CD4-positive, alpha-beta T cell treated with Interleukin-17A for 4 hours (primary cell): Measurements from ENCODE around the gene CYP1A1.
"Not testable (repeated sequence)": the region's sequence is repeated elsewhere in the genome, so short reads cannot be mapped to it uniquely, and the experiment has no call there.

Experiments used
- DNase-seq: peaks from one replicate; pipeline ENCODE4 v3.0.0-alpha.2; 2020; ENCODE audit warnings: mixed read lengths

CYP1A1 gene, protein sequence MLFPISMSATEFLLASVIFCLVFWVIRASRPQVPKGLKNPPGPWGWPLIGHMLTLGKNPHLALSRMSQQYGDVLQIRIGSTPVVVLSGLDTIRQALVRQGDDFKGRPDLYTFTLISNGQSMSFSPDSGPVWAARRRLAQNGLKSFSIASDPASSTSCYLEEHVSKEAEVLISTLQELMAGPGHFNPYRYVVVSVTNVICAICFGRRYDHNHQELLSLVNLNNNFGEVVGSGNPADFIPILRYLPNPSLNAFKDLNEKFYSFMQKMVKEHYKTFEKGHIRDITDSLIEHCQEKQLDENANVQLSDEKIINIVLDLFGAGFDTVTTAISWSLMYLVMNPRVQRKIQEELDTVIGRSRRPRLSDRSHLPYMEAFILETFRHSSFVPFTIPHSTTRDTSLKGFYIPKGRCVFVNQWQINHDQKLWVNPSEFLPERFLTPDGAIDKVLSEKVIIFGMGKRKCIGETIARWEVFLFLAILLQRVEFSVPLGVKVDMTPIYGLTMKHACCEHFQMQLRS

DNA sequence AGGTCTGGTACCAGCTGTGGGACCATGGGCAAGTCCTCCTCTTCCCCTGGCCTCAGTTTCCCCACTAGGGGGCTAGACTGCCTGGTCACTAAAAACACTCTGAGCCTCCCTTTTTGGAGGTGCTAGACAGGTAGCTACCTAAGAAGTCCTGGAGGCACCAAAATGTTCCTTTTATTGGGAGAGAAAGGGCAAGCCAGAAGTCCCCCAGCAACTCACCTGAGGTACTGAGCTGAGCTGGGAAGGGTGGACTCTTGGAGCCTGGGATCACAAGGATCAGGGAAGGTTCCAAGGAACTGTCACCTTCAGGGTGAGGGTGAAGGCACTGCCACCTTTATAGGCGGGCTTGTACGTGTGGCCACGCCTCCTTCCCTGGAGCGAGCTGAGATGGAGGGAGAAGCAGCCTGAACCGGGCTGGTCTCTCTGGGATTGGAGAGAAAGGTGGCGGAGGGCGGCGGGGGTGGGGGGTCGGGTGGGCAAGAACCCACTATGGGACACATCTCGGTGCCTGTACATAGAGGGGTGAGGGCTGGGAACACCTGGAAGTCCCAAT, at the start of gene CYP1A1:
Gene CYP1A1, minus strand, starts transcription at position 304 of the 550 bp plus-strand sequence. CDS start 2,431 bp downstream, outside the sequence.
- peak; percentile 61 for DNase-seq

DNA sequence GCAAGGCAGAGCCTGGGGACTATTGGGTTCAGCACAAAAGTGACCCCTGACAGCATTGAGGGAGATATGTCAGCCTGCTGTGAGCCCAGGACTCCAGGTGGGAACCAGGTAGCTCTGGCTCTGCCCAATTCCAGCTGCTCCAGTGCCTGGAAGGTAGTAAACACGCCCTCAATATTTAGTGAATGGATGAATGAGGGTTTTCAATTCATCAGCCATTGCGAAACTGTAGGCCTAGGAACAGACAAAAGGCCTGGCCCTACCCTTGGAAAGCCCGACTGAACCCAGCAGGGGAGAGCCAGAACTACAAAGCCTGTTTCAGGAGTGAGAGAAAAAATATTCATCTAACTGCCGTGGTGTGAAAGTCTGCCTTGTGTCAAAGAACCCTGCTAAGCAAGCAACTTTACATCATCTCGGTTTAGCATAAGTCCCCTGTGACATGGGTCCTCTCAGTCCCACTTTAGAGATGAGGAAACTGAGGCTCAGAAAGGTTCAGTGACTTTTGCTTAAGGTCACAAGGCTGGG, 48.5 kb upstream of the CYP1A1 start:
- no peak for DNase-seq

DNA sequence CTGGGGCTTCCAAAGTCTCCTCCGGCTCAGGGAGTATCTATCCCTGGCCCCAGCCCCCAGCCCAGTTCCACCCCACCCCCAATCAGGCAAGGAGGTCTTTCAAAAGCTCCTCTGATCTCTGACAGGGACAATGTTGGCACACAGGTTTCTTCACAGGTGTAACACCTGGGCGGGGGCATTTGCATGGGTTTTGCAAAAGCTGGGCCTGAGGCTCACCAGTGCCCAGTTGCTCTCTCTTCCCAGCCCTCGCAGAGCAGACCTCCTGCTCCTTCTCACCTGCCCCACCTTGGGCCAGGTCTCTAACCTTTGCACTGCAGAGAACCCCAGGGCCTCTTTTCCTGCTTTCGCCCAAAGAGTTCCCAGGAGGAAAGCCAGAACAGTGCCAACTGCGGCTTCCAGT, 48.0 kb upstream of the CYP1A1 start:
- no peak for DNase-seq

DNA sequence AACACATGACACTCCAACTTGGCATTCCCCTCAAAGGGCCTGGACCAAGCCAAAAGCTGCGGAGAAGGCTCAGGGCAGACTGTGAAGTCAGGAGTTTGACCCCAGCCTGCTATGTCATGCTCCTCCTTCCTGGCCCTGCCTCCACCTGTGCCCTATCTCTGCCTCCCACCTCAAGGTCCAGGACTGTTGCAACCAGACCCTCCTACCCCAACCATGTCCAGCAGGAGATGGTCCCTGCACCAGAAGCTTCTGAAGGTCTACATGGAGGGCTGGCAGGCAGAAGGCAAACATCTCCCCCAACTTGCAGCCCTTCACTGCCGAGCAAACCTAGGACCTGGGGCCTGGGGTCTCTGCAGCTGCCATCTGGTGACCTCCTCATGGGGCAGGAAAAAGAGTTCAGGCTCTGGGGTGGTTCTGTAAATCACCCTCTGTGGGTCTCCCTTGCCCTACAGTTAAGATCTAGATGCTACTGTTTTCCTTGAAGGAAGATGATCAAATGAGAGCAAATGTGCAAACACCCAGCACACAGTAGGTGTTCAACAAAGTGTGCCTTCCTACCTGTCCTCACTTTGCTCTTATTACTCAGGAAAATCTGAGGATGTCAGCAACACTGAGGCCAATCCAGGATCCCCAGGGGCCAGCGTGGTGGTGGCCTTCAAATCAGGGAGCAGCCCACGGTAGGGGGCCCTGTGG, 45.0 kb upstream of the CYP1A1 start:
- no peak for DNase-seq

DNA sequence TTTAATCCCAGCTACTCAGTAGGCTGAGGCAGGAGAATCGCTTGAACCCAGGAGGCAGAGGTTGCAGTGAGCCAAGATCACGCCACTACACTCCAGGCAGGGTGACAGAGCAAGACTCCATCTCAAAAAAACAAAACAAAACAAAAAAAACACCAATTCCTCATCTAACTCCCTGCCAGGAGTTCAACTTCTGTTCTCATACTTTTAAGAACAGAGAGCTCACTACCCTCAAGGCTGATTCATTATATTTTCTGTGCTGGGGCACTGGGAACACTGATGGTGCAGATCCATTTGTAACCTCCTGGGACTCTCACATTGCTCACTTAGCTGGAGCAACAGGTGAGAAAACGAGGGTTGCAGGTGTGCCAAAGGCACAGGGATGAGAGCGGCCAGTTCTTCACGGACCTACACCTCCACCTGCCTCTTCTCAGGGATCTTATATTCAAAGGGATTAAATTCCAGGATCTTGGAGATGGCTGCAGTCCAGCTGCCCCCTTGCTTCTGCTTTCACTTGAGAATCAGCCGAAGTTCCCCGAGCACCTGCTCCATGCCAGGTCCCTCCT, 44.2 kb upstream of the CYP1A1 start:
- DNase-seq: no peak

DNA sequence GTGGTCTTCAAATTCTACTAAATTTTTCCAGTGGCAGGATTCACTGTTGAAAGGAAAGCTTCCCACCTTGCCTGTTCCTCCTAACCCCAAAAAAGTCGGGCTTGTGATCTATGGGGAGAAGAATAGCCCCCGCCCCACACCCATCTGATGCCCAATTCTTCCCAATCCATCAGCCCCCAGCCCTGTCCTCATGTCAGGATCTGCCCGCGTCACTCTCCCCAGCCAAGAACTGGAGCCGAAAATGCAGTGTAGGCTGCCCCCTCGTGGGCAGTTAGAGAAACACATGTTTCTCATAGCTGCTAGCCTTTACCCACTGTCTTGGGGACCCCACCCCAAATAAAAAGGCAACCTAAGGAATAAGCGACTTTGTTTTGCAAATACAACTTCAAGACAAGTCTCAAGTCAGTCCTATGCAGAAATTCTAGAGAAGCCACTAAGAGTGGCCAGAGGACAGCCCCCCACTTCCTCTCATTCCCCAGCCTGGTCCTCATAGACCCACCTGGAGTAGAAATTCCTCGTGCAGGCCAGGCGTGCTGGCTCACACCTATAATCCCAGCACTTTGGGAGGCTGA, 43.5 kb upstream of the CYP1A1 start:
- DNase-seq: peak; percentile 77

DNA sequence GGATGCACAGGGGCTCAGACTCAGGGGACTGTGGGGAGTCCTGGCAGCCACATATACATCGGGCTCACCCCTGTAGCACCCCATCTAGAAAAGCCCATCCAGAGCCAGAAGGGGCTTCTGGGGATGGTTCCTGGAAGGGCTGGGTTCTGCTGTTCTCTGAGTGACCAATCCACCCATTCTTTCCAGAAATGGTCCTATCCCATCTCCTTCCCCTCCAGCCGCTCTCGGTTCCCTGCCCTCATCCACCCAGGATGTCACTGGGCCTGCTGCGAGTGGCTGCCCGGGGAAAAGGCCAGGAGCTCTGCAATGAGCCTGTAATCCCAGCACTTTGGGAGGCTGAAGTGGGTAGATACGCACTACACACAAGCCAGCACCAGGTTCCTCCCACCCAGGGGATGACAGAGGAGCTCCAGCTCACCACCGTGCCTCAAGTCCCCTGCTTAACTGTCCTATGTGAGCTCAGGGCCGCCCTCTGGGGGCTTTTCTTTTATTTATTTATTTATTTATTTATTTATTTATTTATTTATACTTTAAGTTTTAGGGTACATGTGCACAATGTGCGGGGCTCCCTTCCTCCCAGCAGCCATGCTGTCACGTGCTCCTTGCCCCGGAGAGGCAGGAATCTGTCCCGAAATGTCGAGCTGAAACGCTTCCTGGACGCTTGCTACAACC, 42.9 kb upstream of the CYP1A1 start:
- no peak for DNase-seq

DNA sequence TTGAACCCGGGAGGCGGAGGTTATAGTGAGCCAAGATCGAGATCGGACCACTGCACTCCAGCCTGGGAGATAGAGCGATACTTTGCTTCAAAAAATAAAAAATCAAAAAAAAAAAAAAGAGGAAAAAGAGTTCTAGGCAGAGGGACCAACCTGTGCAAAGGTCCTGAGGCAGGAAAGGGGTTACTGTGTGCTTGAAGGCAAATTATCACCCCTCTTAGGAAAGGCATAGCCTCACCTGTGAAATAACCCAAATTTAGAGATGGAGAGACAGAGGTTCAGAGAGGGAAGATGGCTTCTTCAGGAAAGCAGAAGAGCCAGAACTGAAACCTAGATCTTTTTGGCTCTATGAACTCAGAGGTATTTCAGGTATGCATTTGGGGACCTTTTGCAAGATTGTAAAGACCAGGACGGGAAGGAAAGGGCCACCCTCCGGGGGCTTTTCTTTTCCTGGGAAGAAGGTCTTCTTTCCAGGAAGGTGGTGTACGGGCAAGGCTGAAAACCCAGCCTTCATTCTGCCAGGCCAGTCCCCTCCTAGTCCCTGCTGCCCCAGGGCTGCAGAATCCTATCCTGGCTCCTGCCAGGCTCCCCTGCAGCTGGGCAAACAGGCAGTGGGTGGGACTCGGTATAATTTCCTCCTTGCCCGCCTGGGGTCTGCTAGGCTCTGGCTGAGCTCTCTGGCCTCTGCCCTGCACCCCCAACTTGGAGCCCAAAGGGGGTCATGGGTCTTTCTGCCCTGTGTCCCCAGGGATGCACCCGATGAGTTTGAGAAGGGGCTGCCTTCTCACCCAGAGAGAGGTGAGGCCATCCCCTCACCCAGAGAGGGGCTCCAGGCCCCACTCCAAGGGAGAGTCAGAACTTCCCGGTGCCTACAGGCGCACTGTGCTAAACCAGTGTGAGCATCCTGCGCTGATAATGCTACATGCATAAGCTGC, 42.1 kb upstream of the CYP1A1 start:
- no peak for DNase-seq

DNA sequence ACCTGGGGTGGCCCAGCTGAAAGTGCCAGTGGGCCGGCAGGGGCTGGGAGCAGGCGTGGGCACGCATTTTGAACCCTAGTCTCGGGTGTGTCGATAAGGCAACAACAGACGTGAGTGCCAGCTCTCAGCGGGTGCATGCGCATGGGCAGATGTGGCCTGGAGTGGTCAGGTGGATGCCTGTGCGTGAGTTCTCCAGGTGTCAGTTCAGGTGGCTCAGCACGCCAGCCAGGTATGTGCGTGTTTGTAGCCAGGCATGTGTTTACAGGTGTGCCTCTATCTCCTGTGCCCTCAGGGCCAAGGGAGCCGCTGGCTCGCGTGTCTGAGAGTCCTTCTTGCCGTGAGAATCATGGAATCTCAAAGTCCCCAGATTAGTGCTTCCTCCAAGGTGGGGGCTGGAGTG, 38.1 kb upstream of the CYP1A1 start:
- no peak for DNase-seq

DNA sequence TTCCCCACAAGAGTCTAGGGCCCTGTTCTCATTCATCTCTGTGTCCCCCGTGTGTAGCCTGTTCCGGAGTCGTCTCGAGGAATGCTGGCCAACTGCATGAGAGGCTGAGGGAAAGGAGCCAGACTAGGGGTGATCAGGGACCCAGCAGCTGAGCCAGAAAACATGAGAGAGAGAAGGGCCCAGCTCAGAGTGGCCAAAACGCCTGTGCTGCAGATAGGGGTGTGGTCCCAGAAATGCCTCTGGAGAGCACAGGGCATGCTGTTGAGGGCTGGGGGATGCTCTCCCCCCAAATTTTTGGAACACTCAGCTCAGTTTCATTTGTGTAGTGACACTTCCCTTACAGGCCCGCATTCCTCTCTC, 37.4 kb upstream of the CYP1A1 start:
- no peak for DNase-seq

DNA sequence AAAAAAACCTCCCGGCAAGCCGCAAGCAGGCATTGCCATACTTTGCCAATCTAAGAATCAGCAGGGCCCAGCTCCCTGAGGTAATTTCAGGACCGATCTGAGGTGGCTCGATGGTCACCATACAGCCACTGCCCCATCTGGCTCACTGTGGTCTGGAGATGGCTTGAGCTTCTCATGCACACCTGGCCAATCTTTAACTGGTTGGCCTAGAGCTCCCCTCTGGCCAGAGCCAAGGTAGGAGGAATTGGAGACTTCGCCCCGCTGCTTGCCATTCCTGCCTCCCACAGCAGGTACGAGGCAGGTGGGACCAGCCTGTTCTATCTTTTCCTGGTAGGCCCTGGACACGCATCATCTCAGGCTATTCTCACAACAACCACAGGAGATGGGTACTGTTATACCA, 33.4 kb upstream of the CYP1A1 start:
- no peak for DNase-seq

DNA sequence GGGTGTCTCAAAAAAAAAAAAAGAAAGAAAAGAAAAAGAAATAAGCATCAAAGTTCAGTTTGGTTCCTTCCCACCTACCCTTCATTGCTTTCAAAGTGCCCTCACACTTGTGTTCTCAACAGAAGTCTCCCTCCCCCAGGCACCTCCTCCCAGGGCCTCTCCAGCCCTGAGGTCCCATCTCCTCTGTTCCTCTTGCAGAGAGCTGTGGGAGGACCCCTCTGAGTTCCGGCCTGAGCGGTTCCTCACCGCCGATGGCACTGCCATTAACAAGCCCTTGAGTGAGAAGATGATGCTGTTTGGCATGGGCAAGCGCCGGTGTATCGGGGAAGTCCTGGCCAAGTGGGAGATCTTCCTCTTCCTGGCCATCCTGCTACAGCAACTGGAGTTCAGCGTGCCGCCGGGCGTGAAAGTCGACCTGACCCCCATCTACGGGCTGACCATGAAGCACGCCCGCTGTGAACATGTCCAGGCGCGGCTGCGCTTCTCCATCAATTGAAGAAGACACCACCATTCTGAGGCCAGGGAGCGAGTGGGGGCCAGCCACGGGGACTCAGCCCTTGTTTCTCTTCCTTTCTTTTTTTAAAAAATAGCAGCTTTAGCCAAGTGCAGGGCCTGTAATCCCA, 29.4 kb upstream of the CYP1A1 start:
- no peak for DNase-seq

DNA sequence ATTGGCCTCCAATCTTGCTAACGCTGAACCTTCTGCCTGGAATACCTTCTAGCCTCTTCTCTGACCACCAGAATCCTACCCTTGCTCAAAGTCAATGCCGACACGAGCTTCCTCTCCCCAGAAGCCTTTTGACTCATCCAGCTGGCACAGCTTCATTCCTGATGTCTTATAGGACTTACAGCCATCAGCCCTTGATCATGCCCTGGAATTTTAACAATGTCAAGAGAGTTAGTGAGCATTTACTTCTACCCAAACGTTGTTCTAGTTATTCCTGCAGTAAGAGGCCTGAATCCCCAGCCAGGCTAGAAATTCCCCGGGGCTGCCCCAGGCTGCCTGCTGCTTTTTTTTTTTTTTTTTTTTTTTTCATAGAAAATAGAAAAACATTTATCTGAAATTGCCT, 27.2 kb upstream of the CYP1A1 start:
- DNase-seq: no peak

DNA sequence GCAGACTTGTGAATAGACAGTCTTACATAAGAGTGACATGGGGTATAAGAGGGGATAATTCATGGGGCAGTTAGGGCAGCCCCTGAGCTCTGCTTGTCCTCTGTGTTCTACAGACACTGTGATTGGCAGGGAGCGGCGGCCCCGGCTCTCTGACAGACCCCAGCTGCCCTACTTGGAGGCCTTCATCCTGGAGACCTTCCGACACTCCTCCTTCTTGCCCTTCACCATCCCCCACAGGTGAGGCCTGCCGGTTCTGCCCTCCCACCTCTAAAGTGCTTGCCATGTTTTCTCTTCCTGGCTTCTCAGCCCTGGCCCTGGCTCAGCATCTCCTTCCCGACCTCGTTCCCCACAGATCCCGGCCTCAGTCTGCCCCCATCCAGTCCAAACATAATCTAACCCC, 26.7 kb upstream of the CYP1A1 start:
- no peak for DNase-seq

DNA sequence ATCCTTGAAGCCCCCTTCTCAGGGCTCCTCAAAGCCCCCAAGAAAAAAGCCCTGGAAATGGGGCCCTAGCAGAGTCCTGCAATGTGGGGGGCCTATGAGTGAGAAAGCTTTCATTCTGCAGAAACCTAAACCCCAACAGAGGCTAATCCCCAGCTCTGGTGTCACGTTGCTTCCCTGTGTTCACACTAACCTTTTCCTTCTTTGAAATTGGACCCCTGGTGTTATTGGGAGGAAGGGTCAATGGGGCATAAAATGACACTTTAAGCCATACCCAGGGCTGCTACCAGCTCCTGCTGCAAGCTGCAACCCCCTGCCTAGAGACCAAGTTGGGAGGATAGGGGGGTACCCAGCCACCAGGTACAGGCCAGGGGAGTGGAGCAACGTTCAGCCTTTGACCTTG, 25.4 kb upstream of the CYP1A1 start:
- DNase-seq: no peak

DNA sequence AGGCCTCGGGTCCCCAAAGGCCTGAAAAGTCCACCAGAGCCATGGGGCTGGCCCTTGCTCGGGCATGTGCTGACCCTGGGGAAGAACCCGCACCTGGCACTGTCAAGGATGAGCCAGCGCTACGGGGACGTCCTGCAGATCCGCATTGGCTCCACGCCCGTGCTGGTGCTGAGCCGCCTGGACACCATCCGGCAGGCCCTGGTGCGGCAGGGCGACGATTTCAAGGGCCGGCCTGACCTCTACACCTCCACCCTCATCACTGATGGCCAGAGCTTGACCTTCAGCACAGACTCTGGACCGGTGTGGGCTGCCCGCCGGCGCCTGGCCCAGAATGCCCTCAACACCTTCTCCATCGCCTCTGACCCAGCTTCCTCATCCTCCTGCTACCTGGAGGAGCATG, 24.5 kb upstream of the CYP1A1 start:
- DNase-seq: no peak

DNA sequence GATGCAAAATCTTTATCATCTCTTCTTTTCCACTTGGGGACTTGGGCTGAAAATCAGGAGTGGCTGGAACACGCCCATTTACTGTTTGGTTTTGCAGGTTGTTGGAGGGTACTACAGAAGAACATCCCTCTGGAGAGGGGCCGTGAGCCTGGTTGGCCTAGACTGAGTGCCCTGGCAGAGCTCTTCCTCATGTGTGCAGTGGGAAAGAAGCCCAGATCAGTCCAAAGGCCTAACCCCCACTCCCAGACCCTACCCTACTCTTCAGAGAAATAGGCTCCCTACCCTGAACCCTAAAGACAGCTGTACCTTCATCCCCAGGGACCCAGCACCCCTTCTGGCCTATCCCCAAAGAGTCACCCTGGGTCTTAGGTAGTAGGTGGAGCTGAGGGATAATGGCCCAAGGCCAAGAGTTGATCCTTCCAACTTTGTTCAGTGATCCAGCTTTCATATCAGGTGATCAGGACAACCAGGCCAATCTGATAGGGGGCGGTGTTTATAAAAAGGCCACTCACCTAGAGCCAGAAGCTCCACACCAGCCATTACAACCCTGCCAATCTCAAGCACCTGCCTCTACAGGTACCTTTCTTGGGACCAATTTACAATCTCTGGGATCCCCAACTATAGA, 23.1 kb upstream of the CYP1A1 start, which contains the start of gene CYP1A2:
Gene CYP1A2, plus strand, starts transcription at position 524 of the 625 bp plus-strand sequence. CDS start 894 bp downstream, outside the sequence.
- no peak for DNase-seq

DNA sequence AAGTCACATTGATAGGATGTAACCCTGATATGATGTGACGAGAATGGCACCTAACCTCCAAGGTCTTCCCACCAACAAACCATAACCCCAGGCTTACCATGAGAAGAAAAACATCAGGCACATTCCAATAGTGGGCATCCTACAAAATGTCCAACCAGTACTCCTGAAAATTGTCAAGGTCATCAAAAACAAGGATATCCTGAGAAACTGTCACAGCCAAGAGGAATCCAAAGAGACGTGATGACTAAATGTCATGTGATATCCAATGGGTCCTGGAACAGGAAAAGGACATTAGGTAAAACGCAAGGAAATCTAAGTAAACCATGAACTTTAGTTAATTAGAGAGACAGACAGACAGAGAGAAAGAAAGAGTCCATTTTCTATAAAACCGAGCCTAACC, 21.1 kb upstream of the CYP1A1 start:
- DNase-seq: no peak

DNA sequence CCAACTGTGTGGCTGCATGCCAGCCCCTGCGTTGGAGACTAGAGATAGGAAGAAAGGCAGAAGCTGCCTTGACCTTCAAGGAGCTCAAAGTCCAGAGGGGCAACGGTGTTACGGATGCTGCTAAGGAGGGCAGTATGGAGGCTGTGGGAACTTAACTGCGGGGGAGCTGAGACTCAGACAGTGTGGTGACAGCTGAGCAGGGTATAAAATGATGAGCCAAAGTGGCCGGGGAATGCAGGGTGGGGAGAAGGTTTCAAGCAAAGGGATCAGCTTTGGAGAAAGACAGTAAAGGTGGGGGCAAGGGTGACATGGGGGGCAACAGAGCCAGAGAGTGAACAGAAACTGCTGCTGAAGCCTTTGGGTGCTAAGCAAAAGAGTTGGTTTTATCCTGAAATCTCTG, 17.1 kb upstream of the CYP1A1 start:
- DNase-seq: no peak

DNA sequence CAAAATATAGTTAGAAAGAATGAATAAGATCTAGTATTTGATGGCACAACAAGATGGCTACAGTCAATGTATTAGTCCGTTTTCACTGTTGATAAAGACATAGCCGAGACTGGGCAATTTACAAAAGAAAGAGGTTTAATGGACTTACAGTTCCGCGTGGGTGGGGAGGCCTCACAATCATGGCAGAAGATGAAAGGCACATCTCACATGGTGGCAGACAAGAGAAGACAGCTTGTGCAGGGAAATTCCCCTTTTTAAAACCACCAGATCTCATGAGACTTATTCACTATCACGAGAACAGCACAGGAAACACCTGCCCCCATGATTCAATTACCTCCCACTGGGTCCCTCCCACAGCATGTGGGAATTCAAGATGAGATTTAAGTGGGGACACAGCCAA, 12.9 kb upstream of the CYP1A1 start:
- DNase-seq: not testable (repeated sequence)
